GM20000 (cell line): ENCODE data around the gene CACNA1S.

Experiments
- DNase-seq: peaks from one replicate; pipeline ENCODE4 v3.0.0; 2012; ENCODE audit warnings: low spot score
- CTCF ChIP-seq: IDR thresholded peaks from 2 replicates; pipeline ENCODE4 v1.5.1; 2012; ENCODE audit warnings: mild to moderate bottlenecking, control low read depth; ENCODE audit errors: extremely low read depth, missing control alignments

CACNA1S gene

GRCh38 chr1:201022493-201022819, 89.8 kb downstream of the CACNA1S start:
- DNase-seq: no peak
- no peak for TF ChIP-seq CTCF

GRCh38 chr1:201021630-201022492, 90.4 kb downstream of the CACNA1S start:
- DNase-seq: peak; percentile 58
- TF ChIP-seq CTCF: no peak

- DNase-seq: no peak
- peak; percentile 17 for TF ChIP-seq CTCF
Measured at GRCh38 chr1:201020721-201021629, 91.3 kb downstream of the CACNA1S start.

GRCh38 chr1:201020040-201020591, 92.1 kb downstream of the CACNA1S start:
- no peak for TF ChIP-seq CTCF
- DNase-seq: peak; percentile 60

GRCh38 chr1:201019321-201019977, 92.8 kb downstream of the CACNA1S start:
- peak; percentile 93 for DNase-seq
- TF ChIP-seq CTCF: no peak

- TF ChIP-seq CTCF: no peak
- DNase-seq: no peak
Measured at GRCh38 chr1:201017828-201018163, 94.4 kb downstream of the CACNA1S start.
